Measurements from ENCODE around the gene SMYD3. TPM values are rescaled to one million over a fixed set of nuclear protein-coding genes. Genes with fewer than 3 reads are reported as not detected.

SMYD3 gene
- total RNA-seq, 1 experiment from 2014 or later = 25.5 TPM

GRCh38 chr1:246198115-246198816 lies 308.8 kb downstream of the SMYD3 start:
- no peaks in the 10 kb centered on the region for H3K23me2 ChIP-seq (ENCODE audit: insufficient read length, low read depth, low read length, poor library complexity, severe bottlenecking)
- H4K91ac ChIP-seq (ENCODE audit: insufficient read length, low read depth, low read length) = no peak overlapping the region
- no peak overlapping the region for H2BK5ac ChIP-seq (ENCODE audit: insufficient read length, low read length)
- no peak overlapping the region for H3K14ac ChIP-seq (ENCODE audit: insufficient read depth, low read length)
- Mint-ChIP-seq H3K27me3 (ENCODE audit: low read depth) (no peaks in the 10 kb centered on the region), H3K36me3 (ENCODE audit: insufficient read depth in 1 of 3, low read depth in 3 of 3) (no peaks in the 10 kb centered on the region), H3K4me3 (no peak overlapping the region), H3K4me1 (peaks cover 8 to 9% of the 10 kb centered on the region in 2 experiments), H3K27ac (no peak overlapping the region), H3K9me3 (no peaks in the 10 kb centered on the region)
- no peak overlapping the region for H4K8ac ChIP-seq (replicated peaks; ENCODE audit: insufficient read length, low read depth, low read length)
- no peak overlapping the region for H2BK120ac ChIP-seq (ENCODE audit: low read depth, low read length, poor library complexity, severe bottlenecking)
- H3K79me2 ChIP-seq (ENCODE audit: insufficient read depth, low read length) = no peaks in the 10 kb centered on the region
- no peak overlapping the region for H3K4ac ChIP-seq (ENCODE audit: low read depth, low read length)
- no peaks in the 10 kb centered on the region for H3K27me3 ChIP-seq (ENCODE audit: insufficient read depth, low read length)
- H2BK20ac ChIP-seq (ENCODE audit: low read depth, low read length, poor library complexity, severe bottlenecking) = no peak overlapping the region
- no CpG with 5 or more reads among the region's 2 CpGs for WGBS (ENCODE audit: extremely low coverage, insufficient read length, low lambda C conversion rate)
- no peak overlapping the region for H3K18ac ChIP-seq (ENCODE audit: insufficient read length, low read depth, low read length)
- H2BK15ac ChIP-seq (ENCODE audit: low read depth, low read length) = no peak overlapping the region
- H3K4me2 ChIP-seq (ENCODE audit: insufficient read depth, insufficient read length, low read length) = no peak overlapping the region
- H3K4me1 ChIP-seq (ENCODE audit: insufficient read depth, low read length) = no peaks in the 10 kb centered on the region
- no peak overlapping the region for H2AFZ ChIP-seq (ENCODE audit: low read length)
- DNase-seq = no peak
- no peak overlapping the region for H3K27ac ChIP-seq (ENCODE audit: insufficient read length, low read depth, low read length)
- H3T11ph ChIP-seq (ENCODE audit: low read length) = no peak overlapping the region
- no peaks in the 10 kb centered on the region for H3K9me3 ChIP-seq (ENCODE audit: control insufficient read depth, low read depth, low read length)
- H2BK12ac ChIP-seq (ENCODE audit: insufficient read length, low read depth, low read length) = no peak overlapping the region
- no peak overlapping the region for H3K9ac ChIP-seq (ENCODE audit: extremely low read depth, insufficient read length, low read length)
- H2AK5ac ChIP-seq (ENCODE audit: insufficient read length, low read length) = no peak overlapping the region
- H3K56ac ChIP-seq (ENCODE audit: insufficient read length, low read depth, low read length) = no peak overlapping the region
- H4K20me1 ChIP-seq (ENCODE audit: control insufficient read depth, insufficient read depth, insufficient read length) = no peaks in the 10 kb centered on the region
- H3K79me1 ChIP-seq (ENCODE audit: insufficient read depth, low read depth, low read length, poor library complexity, severe bottlenecking) = no peaks in the 10 kb centered on the region
- no peak overlapping the region for H3K23ac ChIP-seq (ENCODE audit: insufficient read length, low read depth, low read length)
- no peak overlapping the region for H4K5ac ChIP-seq (ENCODE audit: insufficient read length, low read depth, low read length)
- TF ChIP-seq, protein P1, sequence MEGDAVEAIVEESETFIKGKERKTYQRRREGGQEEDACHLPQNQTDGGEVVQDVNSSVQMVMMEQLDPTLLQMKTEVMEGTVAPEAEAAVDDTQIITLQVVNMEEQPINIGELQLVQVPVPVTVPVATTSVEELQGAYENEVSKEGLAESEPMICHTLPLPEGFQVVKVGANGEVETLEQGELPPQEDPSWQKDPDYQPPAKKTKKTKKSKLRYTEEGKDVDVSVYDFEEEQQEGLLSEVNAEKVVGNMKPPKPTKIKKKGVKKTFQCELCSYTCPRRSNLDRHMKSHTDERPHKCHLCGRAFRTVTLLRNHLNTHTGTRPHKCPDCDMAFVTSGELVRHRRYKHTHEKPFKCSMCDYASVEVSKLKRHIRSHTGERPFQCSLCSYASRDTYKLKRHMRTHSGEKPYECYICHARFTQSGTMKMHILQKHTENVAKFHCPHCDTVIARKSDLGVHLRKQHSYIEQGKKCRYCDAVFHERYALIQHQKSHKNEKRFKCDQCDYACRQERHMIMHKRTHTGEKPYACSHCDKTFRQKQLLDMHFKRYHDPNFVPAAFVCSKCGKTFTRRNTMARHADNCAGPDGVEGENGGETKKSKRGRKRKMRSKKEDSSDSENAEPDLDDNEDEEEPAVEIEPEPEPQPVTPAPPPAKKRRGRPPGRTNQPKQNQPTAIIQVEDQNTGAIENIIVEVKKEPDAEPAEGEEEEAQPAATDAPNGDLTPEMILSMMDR (conservative IDR thresholded peaks at IDR 0.05) = no peak

Data from H9 (cell line).